Fibroblast of lung (primary cell): Measurements from ENCODE around the gene MBD5. TPM values are rescaled to one million over a fixed set of nuclear protein-coding genes. Genes with fewer than 3 reads are reported as not detected.

Experiments used
- DNase-seq, 2 donors: peaks; one replicate each; pipeline versions ENCODE4 v3.0.0 to v3.0.0-alpha.2; 2010; ENCODE audit warnings: low read depth in 2 of 2
- H2AFZ ChIP-seq: 2 replicates; pipeline ENCODE4 v1.5.1; 2012; ENCODE audit warnings: low read length, control low read depth, inconsistent platforms
- H3K27ac ChIP-seq: 2 replicates; pipeline ENCODE4 v1.5.1; 2011; ENCODE audit warnings: low read length, control low read depth; ENCODE audit not compliant: insufficient read depth
- H3K27me3 ChIP-seq: 2 replicates; pipeline ENCODE4 v1.5.1; 2011; ENCODE audit warnings: mild to moderate bottlenecking, low read length; ENCODE audit not compliant: control insufficient read depth, insufficient read depth
- H3K36me3 ChIP-seq: 2 replicates; pipeline ENCODE4 v1.5.1; 2011; ENCODE audit warnings: low read length; ENCODE audit not compliant: control insufficient read depth, insufficient read depth
- H3K4me1 ChIP-seq: 2 replicates; pipeline ENCODE4 v1.5.1; 2011; ENCODE audit warnings: low read length; ENCODE audit not compliant: control insufficient read depth, insufficient read depth; ENCODE audit errors: extremely low read depth
- H3K4me2 ChIP-seq: 2 replicates; pipeline ENCODE4 v1.5.1; 2011; ENCODE audit warnings: low read length, control low read depth; ENCODE audit not compliant: insufficient read depth; ENCODE audit errors: extremely low read depth
- H3K4me3 ChIP-seq, 4 experiments: fragments of 200-600 bp in 1 of 4; sonication (generic) in 1 of 4; replicated peaks in 1 of 4; 2 replicates each; pipeline ENCODE4 v1.5.1; 2011 to 2016; ENCODE audit warnings: low read length in 4 of 4, low read depth in 3 of 4, mild to moderate bottlenecking in 3 of 4, control low read depth in 2 of 4, inconsistent platforms in 1 of 4, mixed read lengths in 1 of 4; ENCODE audit not compliant: insufficient read depth in 1 of 4; ENCODE audit errors: control extremely low read depth in 1 of 4
- H3K79me2 ChIP-seq: 2 replicates; pipeline ENCODE4 v1.5.1; 2012; ENCODE audit warnings: mild to moderate bottlenecking, low read length, inconsistent platforms; ENCODE audit not compliant: control insufficient read depth, insufficient read depth
- H3K9ac ChIP-seq: 2 replicates; pipeline ENCODE4 v1.5.1; 2011; ENCODE audit warnings: mild to moderate bottlenecking, low read length, control low read depth; ENCODE audit not compliant: insufficient read depth
- H3K9me3 ChIP-seq: 2 replicates; pipeline ENCODE4 v1.5.1; 2012; ENCODE audit warnings: low read depth, low read length; ENCODE audit not compliant: control insufficient read depth, insufficient read depth
- H4K20me1 ChIP-seq: 2 replicates; pipeline ENCODE4 v1.5.1; 2011; ENCODE audit warnings: low read length; ENCODE audit not compliant: control insufficient read depth, insufficient read depth; ENCODE audit errors: extremely low read depth
- CTCF ChIP-seq, 2 donors: IDR thresholded peaks in 1 of 2; conservative IDR thresholded peaks in 1 of 2; 1 replicate in 1 of 2; 2 replicates in 1 of 2; pipeline ENCODE4 v1.5.1; 2011 to 2012; ENCODE audit warnings: low read length in 2 of 2, control low read depth in 1 of 2, inconsistent platforms in 1 of 2, low read depth in 1 of 2, mild to moderate bottlenecking in 1 of 2
- EZH2 ChIP-seq: IDR thresholded peaks from 2 replicates; pipeline ENCODE4 v1.5.1; 2012; ENCODE audit warnings: low read length, control low read depth, mild to moderate bottlenecking; ENCODE audit errors: missing control alignments
- polyA plus RNA-seq, 2 donors: library from polyadenylated mRNA; depleted of rRNA in 1 of 2; stranded (reverse) in 1 of 2; unstranded in 1 of 2; fragments of >200 nt; gene quantifications; 2 replicates each; pipeline ENCODE4 v1.2.1, GENCODE V29; 2011 to 2012; ENCODE audit warnings: missing spikeins in 1 of 2
- total RNA-seq: library from RNA; depleted of rRNA; stranded (reverse); fragments of >200 nt; gene quantifications from 2 replicates; pipeline ENCODE4 v1.2.1, GENCODE V29; 2014

The MBD5 gene
- total and polyA plus RNA-seq, 2 donors (not counting 1 experiment from before 2014, with no cell fraction given), result 26.1 to 32.4 TPM

GRCh38 chr2:148021886-148022285 lies 995 bp downstream of the MBD5 start:
- Histone ChIP-seq H3K27ac (peak overlapping the region; percentile 94), H3K36me3 (no peaks in the 10 kb centered on the region)

GRCh38 chr2:148022351-148022750 lies 1.5 kb downstream of the MBD5 start:
- TF ChIP-seq EZH2 (no peak), CTCF (conservative IDR thresholded peaks at IDR 0.05 in 1 of 2, IDR thresholded peaks at IDR 0.05 in 1 of 2; ENCODE audit: low read depth in 1 of 2, low read length in 2 of 2) (no peak)
- Histone ChIP-seq H2AFZ (no peak overlapping the region), H3K4me3 (peak overlapping the region; percentile 69 to 92 (median 90)), H3K4me2 (peak overlapping the region; percentile 86), H3K27me3 (no peaks in the 10 kb centered on the region), H3K79me2 (peaks cover 74% of the 10 kb centered on the region), H3K9me3 (no peaks in the 10 kb centered on the region), H3K4me1 (peaks cover 2% of the 10 kb centered on the region), H3K9ac (peak overlapping the region; percentile 45), H3K36me3 (no peaks in the 10 kb centered on the region), H4K20me1 (peaks cover 2% of the 10 kb centered on the region), H3K27ac (peak overlapping the region; percentile 94)
- peak in 1 of 2 donors; percentile 21 for DNase-seq

More at GRCh38 chr2:148021886-148022285, 995 bp downstream of the MBD5 start:
- H3K9ac ChIP-seq, result peak overlapping the region; percentile 45
- peaks cover 2% of the 10 kb centered on the region for H4K20me1 ChIP-seq
- H2AFZ ChIP-seq, result no peak overlapping the region
- TF ChIP-seq CTCF (conservative IDR thresholded peaks at IDR 0.05 in 1 of 2, IDR thresholded peaks at IDR 0.05 in 1 of 2; ENCODE audit: low read depth in 1 of 2, low read length in 2 of 2) (no peak), EZH2 (no peak)
- H3K4me1 ChIP-seq, result peaks cover 2% of the 10 kb centered on the region
- H3K27me3 ChIP-seq, result no peaks in the 10 kb centered on the region
- H3K79me2 ChIP-seq, result peaks cover 79% of the 10 kb centered on the region
- H3K4me3 ChIP-seq, result peak overlapping the region; percentile 69 to 92 (median 90)
- H3K4me2 ChIP-seq, result peak overlapping the region; percentile 86
- no peaks in the 10 kb centered on the region for H3K9me3 ChIP-seq
- peak in 1 of 2 donors; percentile 8 for DNase-seq

- Histone ChIP-seq H2AFZ (no peak overlapping the region), H3K9ac (no peak overlapping the region), H3K27ac (no peak overlapping the region), H3K9me3 (no peaks in the 10 kb centered on the region), H3K27me3 (no peaks in the 10 kb centered on the region), H3K79me2 (peaks cover 70% of the 10 kb centered on the region), H3K4me1 (peaks cover 2% of the 10 kb centered on the region), H3K36me3 (no peaks in the 10 kb centered on the region), H4K20me1 (peaks cover 2% of the 10 kb centered on the region), H3K4me3 (peak overlapping the region; percentile 69 to 92 (median 90)), H3K4me2 (peak overlapping the region; percentile 86)
- no peak for DNase-seq
- TF ChIP-seq CTCF (conservative IDR thresholded peaks at IDR 0.05 in 1 of 2, IDR thresholded peaks at IDR 0.05 in 1 of 2; ENCODE audit: low read depth in 1 of 2, low read length in 2 of 2) (no peak), EZH2 (no peak)
These were observed 2.0 kb downstream of the MBD5 start for GRCh38 chr2:148022882-148023281.
